ENCODE measurements around the gene ZBTB37.
"Not testable (repeated sequence)": the region's sequence is repeated elsewhere in the genome, so short reads cannot be mapped to it uniquely, and the experiment has no call there.

ZBTB37 gene

GRCh38 chr1:173868266-173869020, at the start of gene ZBTB37:
Gene ZBTB37, plus strand, starts transcription at chr1:173868380. Its CDS starts 1,846 bp downstream, at chr1:173870226.
- DNase-seq (ENCODE audit: low read depth in 2 of 2) = peak; percentile 74 to 90

- no peak for DNase-seq (ENCODE audit: low read depth in 2 of 2)
Observed at GRCh38 chr1:173818459-173818858, 49.7 kb upstream of the ZBTB37 start.

GRCh38 chr1:173821680-173822079, 46.5 kb upstream of the ZBTB37 start:
- DNase-seq (ENCODE audit: low read depth in 2 of 2) = no peak

GRCh38 chr1:173823781-173824314, 44.3 kb upstream of the ZBTB37 start:
- DNase-seq (ENCODE audit: low read depth in 2 of 2) = no peak

- peak; percentile 75 to 83 for DNase-seq (ENCODE audit: low read depth in 2 of 2)
Observed at GRCh38 chr1:173824315-173825081, 43.7 kb upstream of the ZBTB37 start, which contains the start of the genes CENPL and DARS2. Gene CENPL, minus strand, starts transcription at chr1:173824883. Its CDS starts 13,584 bp downstream, at chr1:173811299. Gene DARS2, plus strand, starts transcription at chr1:173824673. Its CDS starts 557 bp downstream, at chr1:173825230.

- no peak for DNase-seq (ENCODE audit: low read depth in 2 of 2)
Observed at GRCh38 chr1:173827611-173828010, 40.6 kb upstream of the ZBTB37 start.

GRCh38 chr1:173832748-173833147, 35.4 kb upstream of the ZBTB37 start:
- DNase-seq (ENCODE audit: low read depth in 2 of 2) = no peak

GRCh38 chr1:173852105-173852504, 16.1 kb upstream of the ZBTB37 start:
- no peak for DNase-seq (ENCODE audit: low read depth in 2 of 2)

GRCh38 chr1:173853074-173853473, 15.1 kb upstream of the ZBTB37 start:
- no peak for DNase-seq (ENCODE audit: low read depth in 2 of 2)

GRCh38 chr1:173856014-173856413, 12.2 kb upstream of the ZBTB37 start:
- no peak for DNase-seq (ENCODE audit: low read depth in 2 of 2)

GRCh38 chr1:173856903-173857302, 11.3 kb upstream of the ZBTB37 start:
- no peak for DNase-seq (ENCODE audit: low read depth in 2 of 2)

- DNase-seq (ENCODE audit: low read depth in 2 of 2) = no peak
Observed at GRCh38 chr1:173857363-173857917, 10.7 kb upstream of the ZBTB37 start.

GRCh38 chr1:173859547-173859946, 8.6 kb upstream of the ZBTB37 start:
- not testable (repeated sequence) for DNase-seq (ENCODE audit: low read depth in 2 of 2)

GRCh38 chr1:173860065-173860464, 8.1 kb upstream of the ZBTB37 start:
- no peak for DNase-seq (ENCODE audit: low read depth in 2 of 2)

GRCh38 chr1:173861731-173862145, 6.4 kb upstream of the ZBTB37 start:
- DNase-seq (ENCODE audit: low read depth in 2 of 2) = no peak

GRCh38 chr1:173862146-173862768, 5.9 kb upstream of the ZBTB37 start:
- not testable (repeated sequence) for DNase-seq (ENCODE audit: low read depth in 2 of 2)

GRCh38 chr1:173862769-173863223, 5.4 kb upstream of the ZBTB37 start:
- DNase-seq (ENCODE audit: low read depth in 2 of 2) = no peak

- DNase-seq (ENCODE audit: low read depth in 2 of 2) = no peak
Observed at GRCh38 chr1:173863224-173864161, 4.7 kb upstream of the ZBTB37 start.

GRCh38 chr1:173864179-173864867, 3.9 kb upstream of the ZBTB37 start:
- no peak for DNase-seq (ENCODE audit: low read depth in 2 of 2)
